ENCODE data around the gene IL6R.

IL6R gene

DNA sequence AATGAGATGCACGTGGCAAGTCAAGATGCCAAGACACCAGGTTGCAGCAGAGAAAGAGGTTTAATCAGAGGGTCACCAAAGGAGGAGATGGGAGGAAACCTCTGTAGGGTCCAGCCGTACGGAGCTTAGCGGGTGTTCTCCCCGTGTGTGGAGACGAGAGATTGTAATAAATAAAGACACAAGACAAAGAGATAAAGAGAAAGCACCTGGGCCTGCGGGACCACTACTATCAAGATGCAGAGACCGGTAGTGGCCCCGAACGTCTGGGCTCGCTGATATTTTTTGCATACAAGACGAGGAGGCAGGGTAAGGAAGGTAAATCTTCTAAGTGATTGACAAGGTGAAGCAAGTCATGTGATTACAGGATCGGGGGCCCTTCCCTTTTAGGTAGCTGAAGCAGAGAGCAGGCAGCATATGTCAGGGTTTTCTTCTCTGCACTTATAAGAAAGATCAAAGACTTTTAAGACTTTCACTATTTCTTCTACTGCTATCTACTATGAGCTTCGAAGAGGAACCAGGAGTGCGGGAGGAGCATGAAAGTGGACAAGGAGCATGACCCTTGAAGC is 55.6 kb downstream of the IL6R start:
- no peak overlapping the region for H3K4me3 ChIP-seq (ENCODE audit: low read depth, low read length)
- DNase-seq (ENCODE audit: low read depth) = no peak
- TF ChIP-seq, protein P1, sequence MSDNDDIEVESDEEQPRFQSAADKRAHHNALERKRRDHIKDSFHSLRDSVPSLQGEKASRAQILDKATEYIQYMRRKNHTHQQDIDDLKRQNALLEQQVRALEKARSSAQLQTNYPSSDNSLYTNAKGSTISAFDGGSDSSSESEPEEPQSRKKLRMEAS (IDR thresholded peaks at IDR 0.05; ENCODE audit: low read depth, low read length) = no peak
- TF ChIP-seq POLR2A (IDR thresholded peaks at IDR 0.05; ENCODE audit: extremely low read depth, insufficient read length) (no peak), MYC (IDR thresholded peaks at IDR 0.05; ENCODE audit: low read depth, low read length) (no peak)
- TF ChIP-seq, protein P2, sequence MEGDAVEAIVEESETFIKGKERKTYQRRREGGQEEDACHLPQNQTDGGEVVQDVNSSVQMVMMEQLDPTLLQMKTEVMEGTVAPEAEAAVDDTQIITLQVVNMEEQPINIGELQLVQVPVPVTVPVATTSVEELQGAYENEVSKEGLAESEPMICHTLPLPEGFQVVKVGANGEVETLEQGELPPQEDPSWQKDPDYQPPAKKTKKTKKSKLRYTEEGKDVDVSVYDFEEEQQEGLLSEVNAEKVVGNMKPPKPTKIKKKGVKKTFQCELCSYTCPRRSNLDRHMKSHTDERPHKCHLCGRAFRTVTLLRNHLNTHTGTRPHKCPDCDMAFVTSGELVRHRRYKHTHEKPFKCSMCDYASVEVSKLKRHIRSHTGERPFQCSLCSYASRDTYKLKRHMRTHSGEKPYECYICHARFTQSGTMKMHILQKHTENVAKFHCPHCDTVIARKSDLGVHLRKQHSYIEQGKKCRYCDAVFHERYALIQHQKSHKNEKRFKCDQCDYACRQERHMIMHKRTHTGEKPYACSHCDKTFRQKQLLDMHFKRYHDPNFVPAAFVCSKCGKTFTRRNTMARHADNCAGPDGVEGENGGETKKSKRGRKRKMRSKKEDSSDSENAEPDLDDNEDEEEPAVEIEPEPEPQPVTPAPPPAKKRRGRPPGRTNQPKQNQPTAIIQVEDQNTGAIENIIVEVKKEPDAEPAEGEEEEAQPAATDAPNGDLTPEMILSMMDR (IDR thresholded peaks at IDR 0.05; ENCODE audit: low read depth, low read length) = no peak

DNA sequence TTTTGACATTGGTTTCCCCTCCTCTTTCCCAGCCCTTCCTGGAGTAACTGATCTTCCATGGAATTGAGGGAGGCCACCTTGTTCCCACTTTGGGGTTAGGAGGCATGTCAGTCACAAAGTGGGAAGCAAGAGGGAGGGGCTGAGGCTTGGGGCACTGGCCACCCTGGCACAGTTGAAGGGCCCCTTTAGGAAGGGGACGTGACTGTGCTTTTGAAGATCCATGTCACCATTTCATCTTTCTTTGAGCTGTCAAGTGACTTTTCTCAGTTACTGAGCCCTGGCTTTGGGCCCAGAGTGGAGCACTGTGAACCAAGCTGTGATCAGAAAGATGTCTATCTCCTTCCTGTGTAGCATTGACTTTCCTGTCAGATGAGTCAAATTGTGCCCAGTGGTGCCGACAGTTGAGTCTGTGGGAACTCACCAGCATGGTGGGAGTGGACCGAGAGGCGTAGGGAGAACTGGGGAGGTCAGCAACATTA is 58.4 kb downstream of the IL6R start:
- no peak overlapping the region for H3K4me3 ChIP-seq (ENCODE audit: low read depth, low read length)
- DNase-seq (ENCODE audit: low read depth) = peak; percentile 68
- no peak for TF ChIP-seq MYC (IDR thresholded peaks at IDR 0.05; ENCODE audit: low read depth, low read length)
- TF ChIP-seq, protein P1 (IDR thresholded peaks at IDR 0.05; ENCODE audit: low read depth, low read length) = no peak
- TF ChIP-seq, protein P2 (IDR thresholded peaks at IDR 0.05; ENCODE audit: low read depth, low read length) = no peak
- TF ChIP-seq POLR2A (IDR thresholded peaks at IDR 0.05; ENCODE audit: extremely low read depth, insufficient read length) = no peak

DNA sequence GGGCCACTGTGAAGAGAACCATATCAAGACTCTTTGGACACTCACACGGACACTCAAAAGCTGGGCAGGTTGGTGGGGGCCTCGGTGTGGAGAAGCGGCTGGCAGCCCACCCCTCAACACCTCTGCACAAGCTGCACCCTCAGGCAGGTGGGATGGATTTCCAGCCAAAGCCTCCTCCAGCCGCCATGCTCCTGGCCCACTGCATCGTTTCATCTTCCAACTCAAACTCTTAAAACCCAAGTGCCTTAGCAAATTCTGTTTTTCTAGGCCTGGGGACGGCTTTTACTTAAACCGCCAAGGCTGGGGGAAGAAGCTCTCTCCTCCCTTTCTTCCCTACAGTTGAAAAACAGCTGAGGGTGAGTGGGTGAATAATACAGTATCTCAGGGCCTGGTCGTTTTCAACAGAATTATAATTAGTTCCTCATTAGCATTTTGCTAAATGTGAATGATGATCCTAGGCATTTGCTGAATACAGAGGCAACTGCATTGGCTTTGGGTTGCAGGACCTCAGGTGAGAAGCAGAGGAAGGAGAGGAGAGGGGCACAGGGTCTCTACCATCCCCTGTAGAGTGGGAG is 60.6 kb downstream of the IL6R start:
- TF ChIP-seq, protein P2 (IDR thresholded peaks at IDR 0.05; ENCODE audit: low read depth, low read length) = no peak
- TF ChIP-seq MYC (IDR thresholded peaks at IDR 0.05; ENCODE audit: low read depth, low read length) = no peak
- TF ChIP-seq, protein P1 (IDR thresholded peaks at IDR 0.05; ENCODE audit: low read depth, low read length) = no peak
- no peak for TF ChIP-seq POLR2A (IDR thresholded peaks at IDR 0.05; ENCODE audit: extremely low read depth, insufficient read length)
- DNase-seq (ENCODE audit: low read depth) = no peak
- no peak overlapping the region for H3K4me3 ChIP-seq (ENCODE audit: low read depth, low read length)

DNA sequence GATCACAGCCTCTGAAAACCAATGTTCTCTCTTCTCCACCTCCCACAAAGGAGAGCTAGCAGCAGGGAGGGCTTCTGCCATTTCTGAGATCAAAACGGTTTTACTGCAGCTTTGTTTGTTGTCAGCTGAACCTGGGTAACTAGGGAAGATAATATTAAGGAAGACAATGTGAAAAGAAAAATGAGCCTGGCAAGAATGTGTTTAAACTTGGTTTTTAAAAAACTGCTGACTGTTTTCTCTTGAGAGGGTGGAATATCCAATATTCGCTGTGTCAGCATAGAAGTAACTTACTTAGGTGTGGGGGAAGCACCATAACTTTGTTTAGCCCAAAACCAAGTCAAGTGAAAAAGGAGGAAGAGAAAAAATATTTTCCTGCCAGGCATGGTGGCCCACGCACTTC is 61.1 kb downstream of the IL6R start:
- no peak for DNase-seq (ENCODE audit: low read depth)
- TF ChIP-seq, protein P1 (IDR thresholded peaks at IDR 0.05; ENCODE audit: low read depth, low read length) = no peak
- TF ChIP-seq, protein P2 (IDR thresholded peaks at IDR 0.05; ENCODE audit: low read depth, low read length) = no peak
- TF ChIP-seq POLR2A (IDR thresholded peaks at IDR 0.05; ENCODE audit: extremely low read depth, insufficient read length) = no peak
- H3K4me3 ChIP-seq (ENCODE audit: low read depth, low read length) = no peak overlapping the region

DNA sequence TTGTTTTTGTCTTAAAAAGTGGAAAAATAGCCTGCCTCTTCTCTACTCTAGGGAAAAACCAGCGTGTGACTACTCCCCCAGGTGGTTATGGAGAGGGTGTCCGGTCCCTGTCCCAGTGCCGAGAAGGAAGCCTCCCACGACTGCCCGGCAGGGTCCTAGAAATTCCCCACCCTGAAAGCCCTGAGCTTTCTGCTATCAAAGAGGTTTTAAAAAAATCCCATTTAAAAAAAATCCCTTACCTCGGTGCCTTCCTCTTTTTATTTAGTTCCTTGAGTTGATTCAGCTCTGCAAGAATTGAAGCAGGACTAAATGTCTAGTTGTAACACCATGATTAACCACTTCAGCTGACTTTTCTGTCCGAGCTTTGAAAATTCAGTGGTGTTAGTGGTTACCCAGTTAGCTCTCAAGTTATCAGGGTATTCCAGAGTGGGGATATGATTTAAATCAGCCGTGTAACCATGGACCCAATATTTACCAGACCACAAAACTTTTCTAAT is 61.8 kb downstream of the IL6R start:
- no peak for TF ChIP-seq MYC (IDR thresholded peaks at IDR 0.05; ENCODE audit: low read depth, low read length)
- TF ChIP-seq, protein P1 (IDR thresholded peaks at IDR 0.05; ENCODE audit: low read depth, low read length) = no peak
- TF ChIP-seq POLR2A (IDR thresholded peaks at IDR 0.05; ENCODE audit: extremely low read depth, insufficient read length) = no peak
- TF ChIP-seq, protein P2 (IDR thresholded peaks at IDR 0.05; ENCODE audit: low read depth, low read length) = no peak
- no peak for DNase-seq (ENCODE audit: low read depth)
- no peak overlapping the region for H3K4me3 ChIP-seq (ENCODE audit: low read depth, low read length)

All from NB4 (cell line).